H1 (cell line): Measurements from ENCODE around the gene CSNK1G3.

Experiments
- BRCA1 ChIP-seq: IDR thresholded peaks from 2 replicates; pipeline ENCODE4 v1.6.1; 2012; ENCODE audit warnings: low read depth, low read length, improper control_type of control experiment
- CEBPB ChIP-seq: IDR thresholded peaks from 2 replicates; pipeline ENCODE4 v1.6.1; 2012; ENCODE audit warnings: low read depth, low read length
- EZH2 ChIP-seq: fragments of 200-600 bp; sonication (generic); IDR thresholded peaks from 2 replicates; pipeline ENCODE4 v1.7.1; 2012; ENCODE audit warnings: low read depth, mild to moderate bottlenecking, moderate library complexity, low read length, inconsistent platforms; ENCODE audit not compliant: severe bottlenecking
- GABPA ChIP-seq: IDR thresholded peaks from 2 replicates; pipeline ENCODE4 v1.6.1; 2011; ENCODE audit warnings: mild to moderate bottlenecking, low read length, moderate library complexity, borderline replicate concordance; ENCODE audit not compliant: insufficient read depth
- JUN ChIP-seq: IDR thresholded peaks from 2 replicates; pipeline ENCODE4 v1.6.1; 2011; ENCODE audit warnings: low read depth, mild to moderate bottlenecking, improper control_type of control experiment, low read length
- MAFK ChIP-seq: IDR thresholded peaks from 2 replicates; pipeline ENCODE4 v1.6.1; 2012; ENCODE audit warnings: low read depth, mild to moderate bottlenecking, improper control_type of control experiment, low read length
- PHF8 ChIP-seq: fragments of 200-600 bp; sonication (generic); conservative IDR thresholded peaks from 2 replicates; pipeline ENCODE4 v1.7.1; 2012; ENCODE audit warnings: low read depth, mild to moderate bottlenecking, inconsistent platforms, low read length, moderate library complexity
- POLR2A ChIP-seq, 2 experiments: IDR thresholded peaks; 1 replicate in 1 of 2; 2 replicates in 1 of 2; pipeline ENCODE4 v1.6.1; 2011; ENCODE audit warnings: low read depth in 2 of 2, low read length in 2 of 2, mild to moderate bottlenecking in 2 of 2; ENCODE audit errors: control extremely low read depth in 1 of 2
- SUZ12 ChIP-seq: fragments of 200-600 bp; sonication (generic); IDR thresholded peaks from 2 replicates; pipeline ENCODE4 v1.6.1; 2012; ENCODE audit warnings: mild to moderate bottlenecking, inconsistent platforms, low read length, moderate library complexity, mixed read lengths
- YY1 ChIP-seq: IDR thresholded peaks from 2 replicates; pipeline ENCODE4 v1.6.1; 2011; ENCODE audit warnings: low read depth, mild to moderate bottlenecking, low read length
- TF ChIP-seq, protein P1 (sequence below), 3 experiments: IDR thresholded peaks; 1 replicate in 2 of 3; 2 replicates in 1 of 3; pipeline versions ENCODE4 v1.5.1 to v1.6.1; 2011; ENCODE audit warnings: low read length in 3 of 3, mild to moderate bottlenecking in 3 of 3, inconsistent platforms in 2 of 3, low read depth in 1 of 3, moderate library complexity in 1 of 3; ENCODE audit not compliant: insufficient read depth in 1 of 3; ENCODE audit errors: control extremely low read depth in 1 of 3
- TF ChIP-seq, protein P2 (sequence below): IDR thresholded peaks from 2 replicates; pipeline ENCODE4 v1.6.1; 2012; ENCODE audit warnings: inconsistent platforms
- TF ChIP-seq, protein P3 (sequence below): IDR thresholded peaks from 2 replicates; pipeline ENCODE4 v1.6.1; 2011; ENCODE audit warnings: low read depth, mild to moderate bottlenecking, low read length; ENCODE audit not compliant: insufficient read depth

DNA sequence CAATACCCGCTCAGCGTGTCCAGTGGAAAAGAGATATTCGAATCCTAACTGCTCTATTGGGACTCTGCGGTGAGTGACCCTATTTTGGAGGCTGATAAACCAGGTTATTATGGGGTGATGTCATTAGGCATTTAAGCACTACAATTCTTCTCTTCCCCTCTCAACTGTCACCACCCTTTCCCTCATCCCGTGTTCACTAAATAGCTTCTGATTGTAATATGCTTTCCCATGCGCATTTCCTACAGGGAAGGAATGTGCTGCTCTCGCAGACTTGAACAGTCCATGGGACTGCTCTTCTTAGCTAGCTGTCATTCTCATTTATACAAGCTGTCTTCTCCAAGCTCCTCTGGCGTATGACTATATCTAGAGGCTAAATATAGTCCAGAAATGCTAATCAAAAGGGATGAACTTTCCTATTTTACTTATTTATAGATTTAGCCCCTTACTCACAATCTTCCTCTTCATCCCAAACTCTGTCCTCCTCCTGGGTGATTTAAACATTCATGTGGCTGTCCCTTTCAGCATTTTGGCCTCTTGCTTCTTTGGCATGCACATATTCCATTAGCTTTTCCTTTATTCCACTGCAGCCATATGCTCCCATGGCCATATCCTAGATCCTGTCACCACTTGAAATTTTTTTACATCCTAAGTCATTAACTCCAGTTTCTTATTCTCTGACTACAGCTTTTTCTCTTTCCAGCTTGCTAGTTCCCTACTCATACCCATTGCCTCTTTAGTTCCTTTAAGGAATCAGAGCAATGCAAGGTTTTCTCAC lies 39.6 kb upstream of the CSNK1G3 start:
- TF ChIP-seq, protein P1, sequence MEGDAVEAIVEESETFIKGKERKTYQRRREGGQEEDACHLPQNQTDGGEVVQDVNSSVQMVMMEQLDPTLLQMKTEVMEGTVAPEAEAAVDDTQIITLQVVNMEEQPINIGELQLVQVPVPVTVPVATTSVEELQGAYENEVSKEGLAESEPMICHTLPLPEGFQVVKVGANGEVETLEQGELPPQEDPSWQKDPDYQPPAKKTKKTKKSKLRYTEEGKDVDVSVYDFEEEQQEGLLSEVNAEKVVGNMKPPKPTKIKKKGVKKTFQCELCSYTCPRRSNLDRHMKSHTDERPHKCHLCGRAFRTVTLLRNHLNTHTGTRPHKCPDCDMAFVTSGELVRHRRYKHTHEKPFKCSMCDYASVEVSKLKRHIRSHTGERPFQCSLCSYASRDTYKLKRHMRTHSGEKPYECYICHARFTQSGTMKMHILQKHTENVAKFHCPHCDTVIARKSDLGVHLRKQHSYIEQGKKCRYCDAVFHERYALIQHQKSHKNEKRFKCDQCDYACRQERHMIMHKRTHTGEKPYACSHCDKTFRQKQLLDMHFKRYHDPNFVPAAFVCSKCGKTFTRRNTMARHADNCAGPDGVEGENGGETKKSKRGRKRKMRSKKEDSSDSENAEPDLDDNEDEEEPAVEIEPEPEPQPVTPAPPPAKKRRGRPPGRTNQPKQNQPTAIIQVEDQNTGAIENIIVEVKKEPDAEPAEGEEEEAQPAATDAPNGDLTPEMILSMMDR (IDR thresholded peaks at IDR 0.05; ENCODE audit: control extremely low read depth in 1 of 3, insufficient read depth in 1 of 3, low read depth in 1 of 3, low read length in 3 of 3), result no peak
- no peak for TF ChIP-seq POLR2A (IDR thresholded peaks at IDR 0.05; ENCODE audit: control extremely low read depth in 1 of 2, low read depth in 2 of 2, low read length in 2 of 2)
- TF ChIP-seq YY1, result no peak
- TF ChIP-seq MAFK, result no peak
- TF ChIP-seq CEBPB, result no peak
- TF ChIP-seq GABPA, result no peak
- no peak for TF ChIP-seq SUZ12
- no peak for TF ChIP-seq EZH2
- TF ChIP-seq, protein P2, sequence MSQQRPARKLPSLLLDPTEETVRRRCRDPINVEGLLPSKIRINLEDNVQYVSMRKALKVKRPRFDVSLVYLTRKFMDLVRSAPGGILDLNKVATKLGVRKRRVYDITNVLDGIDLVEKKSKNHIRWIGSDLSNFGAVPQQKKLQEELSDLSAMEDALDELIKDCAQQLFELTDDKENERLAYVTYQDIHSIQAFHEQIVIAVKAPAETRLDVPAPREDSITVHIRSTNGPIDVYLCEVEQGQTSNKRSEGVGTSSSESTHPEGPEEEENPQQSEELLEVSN, result no peak
- no peak for TF ChIP-seq BRCA1
- TF ChIP-seq, protein P3, sequence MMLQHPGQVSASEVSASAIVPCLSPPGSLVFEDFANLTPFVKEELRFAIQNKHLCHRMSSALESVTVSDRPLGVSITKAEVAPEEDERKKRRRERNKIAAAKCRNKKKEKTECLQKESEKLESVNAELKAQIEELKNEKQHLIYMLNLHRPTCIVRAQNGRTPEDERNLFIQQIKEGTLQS, result no peak
- no peak for TF ChIP-seq JUN
- TF ChIP-seq PHF8, result no peak
